ENCODE results near the gene NAA38. TPM values are rescaled to one million over a fixed set of nuclear protein-coding genes. Genes with fewer than 3 reads are reported as not detected.

NAA38 gene
- total and polyA plus RNA-seq, 2 experiments from 2014 or later, result 71.5 to 185 TPM

- Histone ChIP-seq H3K9ac (no peak overlapping the region), H3K27me3 (replicated peaks; ENCODE audit: insufficient read depth) (no peaks in the 10 kb centered on the region), H2AFZ (no peak overlapping the region), H3F3A (ENCODE audit: insufficient read depth) (peaks cover 10% of the 10 kb centered on the region), H4K20me1 (ENCODE audit: insufficient read depth) (no peaks in the 10 kb centered on the region), H3K36me3 (ENCODE audit: low read depth) (no peaks in the 10 kb centered on the region; the same call in 1 of the 2 replicates), H3K4me2 (ENCODE audit: unreplicated experiment) (no peak overlapping the region), H3K27ac (no peak overlapping the region), H3K9me2 (ENCODE audit: insufficient read depth) (no peaks in the 10 kb centered on the region), H3K79me2 (ENCODE audit: insufficient read depth) (peaks cover 56% of the 10 kb centered on the region), H3K9me3 (ENCODE audit: low read depth) (no peaks in the 10 kb centered on the region), H3K4me1 (ENCODE audit: insufficient read depth) (peaks cover 2% of the 10 kb centered on the region; the same call in 1 of the 2 replicates), H3K4me3 (no peak overlapping the region)
- TF ChIP-seq EZH2 (IDR thresholded peaks at IDR 0.05; ENCODE audit: insufficient read depth, poor library complexity, severe bottlenecking), result no peak
- TF ChIP-seq EZH2phosphoT487 (IDR thresholded peaks at IDR 0.05; ENCODE audit: insufficient read depth, low read depth), result no peak
- WGBS, 2 experiments (ENCODE audit: low coverage in 1 of 2, low lambda C conversion rate in 2 of 2, missing lambda C conversion rate in 2 of 2), result 79 to 82% methylated on average over 17 to 22 of the region's 22 CpGs
- peak; percentile 32 for DNase-seq
- in situ Hi-C loops (cut with MboI), result no loop called here
These were observed 11.2 kb downstream of the NAA38 start for GRCh38 chr17:7846063-7846735.

DNA sequence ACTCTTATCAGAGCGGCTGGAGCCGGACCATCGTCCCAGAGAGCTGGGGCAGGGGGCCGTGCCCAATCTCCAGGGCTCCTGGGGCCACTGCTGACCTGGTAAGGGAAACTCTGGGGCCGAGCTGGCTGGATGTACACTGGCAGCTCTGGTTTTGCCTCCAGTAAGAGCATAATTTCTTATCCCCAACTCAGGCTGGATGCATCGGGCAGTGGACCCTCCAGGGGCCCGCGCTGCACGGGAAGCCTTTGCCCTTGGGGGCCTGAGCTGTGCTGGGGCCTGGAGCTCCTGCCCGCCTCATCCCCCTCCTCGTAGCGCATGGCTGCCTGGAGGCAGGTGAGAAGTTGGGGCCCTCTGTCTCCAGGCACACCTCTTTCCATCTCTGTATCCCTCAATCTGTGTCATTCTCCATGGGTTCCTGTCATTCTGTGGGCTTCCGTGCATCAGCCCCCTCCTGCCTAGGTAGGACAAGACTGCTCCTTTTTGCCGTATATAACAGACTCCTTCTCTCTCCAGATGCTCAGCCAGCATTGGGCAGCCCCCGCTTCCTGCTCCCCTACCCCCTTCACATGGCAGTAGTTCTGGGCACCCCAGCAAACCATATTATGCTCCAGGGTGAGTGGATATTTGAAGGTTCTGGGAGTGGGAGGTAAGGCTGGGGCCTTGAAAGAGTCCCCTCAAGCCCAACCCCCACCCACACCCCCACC, 11.8 kb downstream of the NAA38 start:
- TF ChIP-seq EZH2 (IDR thresholded peaks at IDR 0.05; ENCODE audit: insufficient read depth, poor library complexity, severe bottlenecking) (no peak), EZH2phosphoT487 (IDR thresholded peaks at IDR 0.05; ENCODE audit: insufficient read depth, low read depth) (no peak)
- WGBS, 2 experiments (ENCODE audit: low coverage in 1 of 2, low lambda C conversion rate in 2 of 2, missing lambda C conversion rate in 2 of 2), result 84 to 85% methylated on average over 15 of the region's 15 CpGs

DNA sequence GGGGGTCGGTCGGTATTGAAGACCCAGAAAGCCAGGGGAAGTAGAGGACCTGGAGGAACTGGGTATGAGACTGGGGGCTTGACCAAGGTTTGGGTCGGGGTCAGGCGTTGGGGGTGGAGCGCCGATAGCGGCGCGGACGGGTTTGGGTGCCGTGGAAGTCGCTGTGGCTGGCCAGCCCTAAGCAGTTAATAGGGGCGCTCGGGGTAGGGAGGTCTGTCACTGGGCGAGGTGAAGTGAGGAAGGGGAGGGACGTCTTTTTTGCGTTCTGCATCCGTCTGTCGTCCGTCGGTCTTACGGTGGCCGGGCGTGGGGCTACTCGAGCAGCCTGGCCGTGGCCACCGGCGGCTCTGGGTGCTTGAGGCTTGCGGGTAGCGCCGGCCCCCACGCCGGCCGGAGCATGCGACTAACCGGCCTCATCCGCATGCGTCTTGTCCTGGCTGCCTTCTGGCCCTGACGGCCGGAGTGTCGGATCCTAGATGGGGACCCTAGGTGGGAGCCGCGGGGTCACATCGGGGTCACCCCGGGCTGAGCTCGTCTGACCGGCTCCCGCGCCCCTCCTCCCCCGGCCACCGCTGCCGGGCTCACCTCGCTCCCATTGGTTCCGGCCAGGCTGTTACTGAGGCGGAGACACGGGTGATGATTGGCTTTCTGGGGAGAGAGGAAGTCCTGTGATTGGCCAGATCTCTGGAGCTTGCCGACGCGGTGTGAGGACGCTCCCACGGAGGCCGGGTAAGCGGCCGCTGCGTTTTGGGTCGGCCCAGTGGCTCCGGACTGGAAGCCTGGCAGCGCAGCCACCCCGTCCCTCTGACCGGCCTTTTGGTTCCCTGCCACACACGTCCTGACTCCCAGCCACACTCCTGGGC, 12.8 kb downstream of the NAA38 start:
- Histone ChIP-seq H3K4me3 (peak overlapping the region; percentile 79), H3F3A (ENCODE audit: insufficient read depth) (peaks cover 18% of the 10 kb centered on the region), H3K4me1 (ENCODE audit: insufficient read depth) (peaks cover 6% of the 10 kb centered on the region; the same call in 1 of the 2 replicates), H3K27me3 (replicated peaks; ENCODE audit: insufficient read depth) (no peaks in the 10 kb centered on the region), H2AFZ (peak overlapping the region; percentile 56; the same call in 1 of the 2 replicates), H3K36me3 (ENCODE audit: low read depth) (no peaks in the 10 kb centered on the region; the same call in 1 of the 2 replicates), H3K79me2 (ENCODE audit: insufficient read depth) (peaks cover 48% of the 10 kb centered on the region), H3K9ac (peak overlapping the region; percentile 97), H3K4me2 (ENCODE audit: unreplicated experiment) (peak overlapping the region; percentile 100), H3K9me3 (ENCODE audit: low read depth) (no peaks in the 10 kb centered on the region), H3K27ac (peak overlapping the region; percentile 99), H3K9me2 (ENCODE audit: insufficient read depth) (no peaks in the 10 kb centered on the region), H4K20me1 (ENCODE audit: insufficient read depth) (no peaks in the 10 kb centered on the region)
- TF ChIP-seq EZH2 (IDR thresholded peaks at IDR 0.05; ENCODE audit: insufficient read depth, poor library complexity, severe bottlenecking) (no peak), EZH2phosphoT487 (IDR thresholded peaks at IDR 0.05; ENCODE audit: insufficient read depth, low read depth) (no peak)
- WGBS, 2 experiments (ENCODE audit: low coverage in 1 of 2, low lambda C conversion rate in 2 of 2, missing lambda C conversion rate in 2 of 2), result 0 to 2% methylated on average over 69 to 70 of the region's 71 CpGs
- DNase-seq, result peak; percentile 99
- in situ Hi-C loops (cut with MboI), result no loop called here

More for the DNA sequence above, 11.8 kb downstream of the NAA38 start:
- peaks cover 53% of the 10 kb centered on the region for H3K79me2 ChIP-seq (ENCODE audit: insufficient read depth)
- peak overlapping the region; percentile 97 for H3K9ac ChIP-seq
- peaks cover 14% of the 10 kb centered on the region for H3F3A ChIP-seq (ENCODE audit: insufficient read depth)
- no peak for DNase-seq
- H3K36me3 ChIP-seq (ENCODE audit: low read depth), result no peaks in the 10 kb centered on the region; the same call in 1 of the 2 replicates
- no peaks in the 10 kb centered on the region for H3K9me2 ChIP-seq (ENCODE audit: insufficient read depth)
- peak overlapping the region; percentile 99 for H3K27ac ChIP-seq
- no peaks in the 10 kb centered on the region for H4K20me1 ChIP-seq (ENCODE audit: insufficient read depth)
- H2AFZ ChIP-seq, result no peak overlapping the region
- H3K4me2 ChIP-seq (ENCODE audit: unreplicated experiment), result peak overlapping the region; percentile 100
- peaks cover 6% of the 10 kb centered on the region; the same call in 1 of the 2 replicates for H3K4me1 ChIP-seq (ENCODE audit: insufficient read depth)
- in situ Hi-C loops (cut with MboI), result no loop called here
- no peaks in the 10 kb centered on the region for H3K27me3 ChIP-seq (replicated peaks; ENCODE audit: insufficient read depth)
- H3K4me3 ChIP-seq, result peak overlapping the region; percentile 79
- no peaks in the 10 kb centered on the region for H3K9me3 ChIP-seq (ENCODE audit: low read depth)
